CD1c-positive myeloid dendritic cell (primary cell): ENCODE results near the gene CCL26.
A peak's percentile ranks its signal among the peaks of the same experiment; 100 is the strongest.
"Not testable (repeated sequence)": the region's sequence is repeated elsewhere in the genome, so short reads cannot be mapped to it uniquely, and the experiment has no call there.

Experiments
- DNase-seq: peaks from one replicate; pipeline ENCODE4 v3.0.0-alpha.2; 2016; ENCODE audit errors: extremely low spot score

Gene CCL26

DNA sequence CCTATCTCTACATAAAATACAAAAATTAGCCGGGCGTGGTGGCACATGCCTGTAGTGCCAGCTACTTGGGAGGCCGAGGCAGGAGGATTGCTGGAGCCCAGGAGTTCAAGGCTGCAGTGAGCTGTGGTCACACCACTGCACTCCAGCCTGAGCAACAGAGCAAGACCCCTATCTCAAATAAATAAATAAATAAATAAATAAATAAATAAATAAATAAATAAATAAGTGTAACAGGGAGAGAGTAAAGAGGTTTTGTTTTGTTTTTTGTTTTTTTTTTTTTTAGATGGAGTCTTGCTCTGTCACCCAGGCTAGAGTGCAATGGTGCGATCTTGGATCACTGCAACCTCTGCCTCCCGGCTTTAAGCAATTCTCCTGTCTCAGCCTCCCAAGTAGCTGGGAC is 20.6 kb upstream of the CCL26 start:
- not testable (repeated sequence) for DNase-seq

DNA sequence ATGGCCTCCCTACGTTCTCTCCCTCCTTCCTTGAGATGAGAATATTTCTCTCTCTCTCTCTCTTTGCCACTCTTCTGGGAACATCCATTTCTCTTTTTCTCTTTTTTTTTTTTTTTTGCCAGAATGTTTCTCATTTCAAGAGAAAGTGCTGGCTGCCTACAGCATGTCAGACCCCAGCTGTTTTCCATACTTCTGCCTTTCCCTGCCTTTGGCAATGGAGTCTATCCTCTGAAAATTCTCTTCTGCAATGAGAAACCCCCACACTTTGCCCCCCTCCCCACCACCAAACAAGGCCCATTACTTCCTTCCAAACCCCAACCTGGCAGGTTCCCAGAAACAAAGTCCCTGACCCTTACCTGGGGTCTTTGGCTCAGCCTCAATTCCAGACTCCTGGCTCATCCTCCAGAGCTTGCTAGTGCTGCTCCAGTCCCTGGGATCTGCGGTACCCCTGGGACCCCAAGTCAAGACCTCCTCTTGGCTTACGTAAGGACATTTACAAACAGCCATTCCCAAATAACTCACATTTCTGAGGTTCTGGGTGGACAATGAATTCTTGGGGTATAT is 17.4 kb upstream of the CCL26 start:
- DNase-seq = no peak

DNA sequence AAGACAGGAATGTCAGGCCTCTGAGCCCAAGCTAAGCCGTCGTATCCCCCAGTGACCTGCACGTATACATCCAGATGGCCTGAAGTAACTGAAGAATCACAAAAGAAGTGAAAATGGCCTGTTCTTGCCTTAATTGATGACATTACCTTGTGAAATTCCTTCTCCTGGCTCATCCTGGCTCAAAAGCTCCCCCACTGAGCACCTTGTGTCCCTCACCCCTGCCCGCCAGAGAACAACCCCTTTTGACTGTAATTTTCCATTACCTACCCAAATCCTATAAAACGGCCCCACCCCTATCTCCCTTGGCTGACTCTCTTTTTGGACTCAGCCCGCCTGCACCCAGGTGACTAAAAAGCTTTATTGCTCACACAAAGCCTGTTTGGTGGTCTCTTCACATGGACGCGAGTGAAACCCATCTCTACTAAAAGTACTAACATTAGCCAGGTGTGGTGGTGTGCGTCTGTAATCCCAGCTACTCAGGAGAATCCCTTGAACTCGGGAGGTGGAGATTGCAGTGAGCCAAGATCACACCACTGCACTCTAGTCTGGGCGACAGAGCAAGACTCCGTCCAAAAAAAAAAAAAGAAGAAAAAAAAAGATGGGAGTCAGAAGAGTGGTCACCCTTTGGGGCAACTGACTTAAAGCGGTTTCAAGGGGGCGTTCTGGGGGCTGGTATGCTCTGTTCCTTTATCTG is 16.3 kb upstream of the CCL26 start:
- not testable (repeated sequence) for DNase-seq

DNA sequence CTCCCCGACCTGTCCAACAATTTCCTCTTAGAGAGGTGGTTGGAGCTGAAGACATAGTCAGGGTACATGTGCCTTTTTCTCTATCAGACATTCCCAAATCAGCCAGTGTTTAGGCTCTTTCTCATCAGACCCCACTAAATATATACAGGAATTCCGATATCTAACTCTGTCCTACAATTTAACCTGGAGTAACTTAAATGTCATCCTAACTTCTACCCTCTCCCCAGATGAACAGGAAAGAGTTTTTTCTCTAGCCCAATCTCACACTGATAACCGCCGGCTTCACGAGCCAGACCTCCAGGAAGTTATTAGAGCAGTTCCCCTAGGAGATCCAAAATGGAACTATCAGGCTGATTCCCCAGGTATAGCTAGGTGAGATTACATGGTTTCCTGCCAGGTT is 11.0 kb upstream of the CCL26 start:
- DNase-seq = not testable (repeated sequence)

DNA sequence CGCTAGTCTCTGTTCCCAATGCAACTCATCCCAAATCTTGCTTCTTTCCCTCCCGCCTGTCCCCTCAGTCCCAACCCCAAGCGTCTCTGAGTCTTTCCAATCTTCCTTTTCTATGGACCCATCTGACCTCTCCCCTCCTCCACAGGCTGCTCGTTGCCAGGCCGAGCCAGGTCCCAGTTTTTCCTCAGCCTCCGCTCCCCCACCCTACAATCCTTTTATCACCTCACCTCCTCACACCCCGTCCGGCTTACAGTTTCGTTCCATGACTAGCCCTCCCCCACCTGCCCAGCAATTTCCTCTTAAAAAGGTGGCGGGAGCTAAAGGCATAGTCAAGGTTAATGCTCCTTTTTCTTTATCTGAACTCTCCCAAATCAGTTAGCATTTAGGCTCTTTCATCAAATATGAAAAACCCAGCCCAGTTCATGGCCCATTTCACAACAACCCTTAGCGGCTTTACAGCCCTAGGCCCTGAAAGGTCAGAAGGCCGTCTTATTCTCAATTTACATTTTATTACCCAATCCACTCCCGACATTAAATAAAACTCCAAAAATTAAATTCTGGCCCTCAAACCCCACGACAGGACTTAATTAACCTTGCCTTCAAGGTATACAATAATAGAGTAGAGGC is 8.7 kb upstream of the CCL26 start:
- DNase-seq = not testable (repeated sequence)

DNA sequence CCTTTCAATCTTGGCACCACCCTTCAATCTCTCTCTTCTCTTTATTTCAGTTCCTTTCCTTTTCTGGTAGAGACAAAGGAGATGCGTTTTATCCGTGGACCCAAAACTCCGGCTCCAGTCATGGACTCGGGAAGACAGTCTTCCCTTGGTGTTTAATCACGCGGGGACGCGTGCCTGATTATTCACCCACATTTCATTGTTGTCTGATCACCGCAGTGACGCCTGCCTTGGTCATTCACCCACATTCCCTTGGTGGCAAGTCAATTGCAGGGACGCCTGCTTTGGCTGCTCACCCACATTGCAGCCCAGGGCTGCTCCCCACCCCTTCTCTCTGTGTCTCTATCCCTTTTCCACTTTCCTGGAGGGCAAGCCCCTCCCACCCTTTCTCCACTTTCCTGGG is 7.5 kb upstream of the CCL26 start:
- not testable (repeated sequence) for DNase-seq

DNA sequence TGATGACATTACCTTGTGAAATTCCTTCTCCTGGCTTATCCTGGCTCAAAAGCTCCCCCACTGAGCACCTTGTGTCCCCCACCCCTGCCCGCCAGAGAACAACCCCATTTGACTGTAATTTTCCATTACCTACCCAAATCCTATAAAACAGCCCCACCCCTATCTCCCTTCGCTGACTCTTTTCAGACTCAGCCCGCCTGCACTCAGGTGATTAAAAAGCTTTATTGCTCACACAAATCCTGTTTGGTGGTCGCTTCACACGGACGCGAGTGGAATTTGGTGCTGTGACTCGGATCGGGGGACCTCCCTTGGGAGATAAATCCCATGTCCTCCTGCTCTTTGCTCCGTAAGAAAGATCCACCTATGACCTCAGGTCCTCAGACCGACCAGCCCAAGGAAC is 7.0 kb upstream of the CCL26 start:
- DNase-seq = not testable (repeated sequence)

DNA sequence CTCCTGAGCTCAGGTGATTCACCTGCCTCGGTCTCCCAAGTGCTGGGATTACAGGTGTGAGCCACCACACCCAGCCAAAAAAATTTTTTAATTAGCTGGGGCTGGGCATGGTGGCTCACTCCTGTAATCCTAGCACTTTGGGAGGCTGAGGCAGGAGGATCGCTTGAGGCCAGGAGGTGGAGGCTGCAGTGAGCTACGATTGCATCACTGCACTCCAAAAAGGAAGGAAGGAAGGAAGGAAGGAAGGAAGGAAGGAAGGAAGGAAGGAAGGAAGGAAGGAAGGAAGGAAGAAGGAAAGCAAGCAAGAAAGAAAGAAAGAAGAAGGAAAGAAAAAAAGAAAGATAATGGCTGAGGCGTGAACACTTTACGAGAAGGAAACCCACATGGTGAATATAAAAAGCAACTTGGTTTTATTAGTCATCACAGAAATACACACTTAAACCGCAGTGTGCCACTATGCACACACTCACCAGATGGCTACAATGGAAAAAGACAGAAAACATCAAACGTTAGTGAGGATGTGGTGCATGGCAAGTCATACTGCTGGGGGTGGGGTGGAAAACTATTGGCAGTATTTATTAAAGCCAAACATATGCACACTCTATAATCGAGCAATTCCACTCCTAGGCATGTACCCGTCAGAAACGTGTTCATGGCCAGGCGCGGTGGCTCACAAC is 4.4 kb upstream of the CCL26 start:
- DNase-seq = peak; percentile 20

DNA sequence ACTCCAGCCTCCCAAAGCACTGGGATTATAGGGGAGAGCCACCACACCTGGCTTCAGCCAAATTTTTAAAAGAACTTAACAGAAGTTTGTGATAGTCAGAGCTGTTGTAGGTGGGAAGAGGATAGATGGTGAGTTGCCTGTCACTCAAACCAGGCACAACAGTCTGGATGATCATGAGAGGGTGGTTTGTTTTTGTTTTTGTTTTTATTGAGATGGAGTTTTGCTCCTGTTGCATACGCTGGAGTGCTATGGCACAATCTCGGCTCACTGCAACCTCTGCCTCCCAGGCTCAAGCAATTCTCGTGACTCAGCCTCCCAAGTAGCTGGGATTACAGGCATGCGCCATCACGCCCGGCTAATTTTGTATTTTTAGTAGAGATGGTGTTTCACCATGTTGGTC is 1.9 kb upstream of the CCL26 start:
- DNase-seq = not testable (repeated sequence)

DNA sequence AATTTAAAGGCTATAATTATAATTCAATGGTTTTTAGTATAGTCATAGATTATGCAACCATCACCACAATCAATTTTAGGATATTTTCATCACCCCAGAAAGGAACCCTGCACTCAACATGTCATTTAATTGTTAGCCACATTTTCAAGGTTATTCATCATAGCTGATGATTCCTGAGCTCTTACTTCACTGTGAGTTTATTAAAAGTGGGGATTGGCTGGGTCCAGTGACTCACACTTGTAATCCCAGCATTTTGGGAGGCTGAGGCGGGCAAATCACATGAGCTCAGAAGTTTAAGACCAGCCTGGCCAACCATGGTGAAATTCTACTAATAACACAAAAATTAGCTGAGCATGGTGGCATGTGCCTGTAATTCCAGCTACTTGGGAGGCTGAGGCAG is 787 bp downstream of the CCL26 start:
- no peak for DNase-seq

DNA sequence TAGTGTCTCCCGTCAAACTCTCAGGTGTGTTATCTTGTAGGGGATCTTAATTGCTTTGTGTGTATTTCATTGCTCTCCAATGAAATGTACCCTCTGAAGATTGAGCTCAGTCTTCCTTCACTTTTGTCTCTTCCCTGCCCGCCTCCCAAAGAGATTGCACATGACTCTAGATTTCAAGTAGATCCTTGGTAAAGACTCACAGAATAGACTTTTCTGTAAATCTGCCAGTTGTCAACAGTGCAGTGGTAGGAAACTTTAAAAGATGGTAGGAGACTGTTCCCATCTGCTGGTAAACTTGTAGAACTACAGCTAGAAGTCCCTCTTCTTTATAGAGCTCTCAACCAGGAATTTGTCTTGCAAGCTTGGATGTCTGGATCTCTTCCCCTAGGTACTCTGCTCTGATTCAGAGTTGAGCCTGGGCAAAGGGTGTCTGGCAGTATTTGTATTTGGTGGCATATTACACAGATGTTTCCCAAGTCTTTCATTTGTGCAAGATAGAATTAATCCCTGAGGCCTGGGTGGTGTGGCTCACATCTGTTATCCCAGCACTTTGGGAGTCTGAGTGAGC is 9.6 kb downstream of the CCL26 start:
- peak; percentile 63 for DNase-seq

DNA sequence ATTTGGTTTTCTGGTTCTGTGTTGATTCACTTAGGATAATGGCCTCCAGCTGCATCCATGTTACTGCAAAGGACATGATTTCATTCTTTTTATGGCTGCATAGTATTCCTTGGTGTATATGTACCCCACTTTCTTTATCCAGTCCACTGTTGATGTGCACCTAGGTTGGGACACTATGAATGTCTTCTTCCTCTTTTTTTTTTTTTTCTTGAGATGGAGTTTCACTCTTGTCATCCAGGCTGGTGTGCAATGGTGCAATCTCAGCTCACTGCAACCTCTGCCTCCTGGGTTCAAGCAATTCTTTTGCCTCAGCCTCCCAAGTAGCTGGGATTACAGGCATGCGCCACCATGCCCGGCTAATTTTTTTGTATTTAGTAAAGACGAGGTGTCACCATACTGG is 10.2 kb downstream of the CCL26 start:
- DNase-seq = not testable (repeated sequence)

DNA sequence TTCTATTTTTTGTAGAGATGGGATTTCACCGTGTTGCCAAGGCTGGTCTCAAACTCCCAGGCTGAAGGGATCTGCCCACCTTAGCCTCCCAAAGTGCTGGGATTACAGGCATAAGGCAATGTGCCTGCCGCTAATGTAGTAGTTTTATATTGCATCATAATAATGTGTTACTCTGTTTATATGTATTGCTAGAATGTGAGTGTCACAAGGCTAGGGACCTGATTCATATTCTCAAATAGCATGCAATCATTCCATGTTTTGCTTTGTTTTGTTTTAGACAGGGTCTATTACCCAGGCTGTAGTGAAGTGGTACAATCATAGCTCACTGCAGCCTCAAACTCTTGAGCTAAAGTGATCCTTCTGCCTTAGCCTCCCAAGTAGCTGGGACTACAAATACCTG is 13.5 kb downstream of the CCL26 start:
- no peak for DNase-seq

DNA sequence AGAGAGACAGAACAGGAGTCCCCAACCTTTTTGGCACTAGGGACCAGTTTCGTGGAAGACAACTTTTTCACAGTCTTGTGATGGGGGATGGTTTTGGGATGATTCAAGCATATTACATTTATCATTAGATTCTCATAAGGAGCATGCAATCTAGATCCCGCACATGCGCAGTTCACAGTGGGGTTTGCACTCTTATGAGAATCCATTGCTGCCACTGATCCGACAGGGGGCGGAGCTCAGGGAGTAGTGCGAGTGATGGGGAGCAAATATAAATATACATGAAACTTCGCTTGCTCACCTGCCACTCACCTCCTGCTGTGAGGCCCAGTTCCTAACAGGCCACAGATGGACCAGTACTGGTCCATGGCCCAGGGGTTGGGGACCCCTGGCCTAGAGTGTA is 14.2 kb downstream of the CCL26 start:
- no peak for DNase-seq

DNA sequence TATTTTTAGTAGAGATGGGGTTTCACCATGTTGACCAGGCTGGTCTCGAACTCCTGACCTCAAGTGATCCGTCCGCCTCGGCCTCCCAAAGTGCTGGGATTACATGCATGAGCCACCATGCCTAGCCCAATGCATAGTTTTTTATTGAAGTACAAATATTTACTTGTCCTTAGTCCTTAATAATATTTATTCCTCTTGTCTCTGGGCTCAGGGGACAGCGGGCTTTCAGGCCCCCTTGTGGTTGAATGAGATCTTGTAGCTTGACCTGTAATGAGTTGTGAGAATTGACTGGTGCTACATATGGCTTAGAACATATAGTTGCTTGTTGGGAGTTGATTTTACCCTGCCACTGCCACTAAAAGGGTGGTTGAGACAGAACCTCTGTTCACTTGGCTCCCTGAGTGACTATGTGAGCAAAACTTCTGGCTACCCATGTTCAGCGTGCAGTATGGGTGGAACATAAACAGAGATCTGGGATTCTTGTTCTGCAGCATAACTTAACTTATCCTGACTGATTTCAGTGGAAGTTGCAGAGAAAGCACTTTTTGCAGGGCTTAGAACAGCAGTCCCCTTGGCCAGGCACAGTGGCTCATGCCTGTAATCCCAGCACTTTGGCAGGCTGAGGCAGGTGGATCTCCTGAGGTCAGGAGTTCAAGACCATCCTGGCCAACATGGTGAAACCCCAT is 14.9 kb downstream of the CCL26 start:
- DNase-seq = peak; percentile 51

DNA sequence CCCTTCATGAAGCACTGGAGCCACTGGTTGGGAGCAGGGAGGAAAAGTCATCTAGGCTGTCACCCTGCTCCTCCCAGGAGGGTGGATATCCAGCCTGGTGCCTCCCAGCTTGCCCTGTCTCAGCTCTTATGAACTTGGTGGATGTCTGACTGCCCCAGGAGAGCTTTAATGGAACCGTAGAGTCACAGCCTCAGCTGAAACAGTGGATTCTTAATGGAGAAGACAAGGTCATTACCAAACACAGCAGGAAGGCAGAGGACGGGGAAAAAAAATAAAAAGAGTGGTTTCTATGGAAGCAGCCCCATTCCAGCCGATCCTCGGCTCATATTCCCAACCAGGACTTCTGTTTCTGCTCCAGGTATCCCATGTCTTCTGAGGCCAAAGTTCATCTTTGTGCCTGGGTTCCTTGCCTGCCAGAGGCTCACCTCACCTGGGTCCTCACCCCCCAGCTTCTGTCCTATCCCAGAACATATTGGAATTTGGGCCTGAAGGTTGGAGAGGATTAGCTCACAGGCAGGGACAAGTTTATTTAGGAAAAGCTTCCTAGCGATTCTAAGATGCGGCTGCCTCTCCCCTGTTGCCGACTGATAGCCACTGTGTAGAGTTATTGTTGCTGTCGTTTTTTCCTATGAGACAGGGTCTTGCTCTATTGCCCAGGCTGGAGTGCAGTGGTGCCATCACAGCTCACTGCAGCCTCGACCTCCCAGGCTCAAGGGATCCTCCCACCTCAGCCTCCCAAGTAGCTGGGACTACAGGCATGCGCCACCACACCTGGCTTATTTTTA is 15.6 kb downstream of the CCL26 start:
- no peak for DNase-seq

DNA sequence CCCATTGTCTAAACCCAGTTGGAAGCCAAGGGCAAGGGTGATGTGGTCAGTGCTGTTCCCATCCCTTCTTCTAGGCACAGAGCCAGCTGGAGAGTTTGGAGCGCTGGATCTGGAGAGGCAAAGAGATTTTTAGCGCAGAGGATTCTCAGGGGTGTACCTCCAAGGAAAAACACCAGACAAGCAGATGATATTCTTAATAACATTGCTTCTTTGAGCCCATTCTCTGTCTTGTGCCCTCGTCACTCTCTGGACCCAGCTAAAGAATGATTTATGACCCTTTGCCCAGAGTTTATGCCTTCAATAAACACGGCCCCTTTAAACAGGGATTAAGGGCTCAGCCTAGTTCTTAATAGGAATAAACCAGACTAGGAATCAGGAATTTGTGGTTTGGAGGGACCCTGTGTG is 28.6 kb downstream of the CCL26 start:
- DNase-seq = no peak

DNA sequence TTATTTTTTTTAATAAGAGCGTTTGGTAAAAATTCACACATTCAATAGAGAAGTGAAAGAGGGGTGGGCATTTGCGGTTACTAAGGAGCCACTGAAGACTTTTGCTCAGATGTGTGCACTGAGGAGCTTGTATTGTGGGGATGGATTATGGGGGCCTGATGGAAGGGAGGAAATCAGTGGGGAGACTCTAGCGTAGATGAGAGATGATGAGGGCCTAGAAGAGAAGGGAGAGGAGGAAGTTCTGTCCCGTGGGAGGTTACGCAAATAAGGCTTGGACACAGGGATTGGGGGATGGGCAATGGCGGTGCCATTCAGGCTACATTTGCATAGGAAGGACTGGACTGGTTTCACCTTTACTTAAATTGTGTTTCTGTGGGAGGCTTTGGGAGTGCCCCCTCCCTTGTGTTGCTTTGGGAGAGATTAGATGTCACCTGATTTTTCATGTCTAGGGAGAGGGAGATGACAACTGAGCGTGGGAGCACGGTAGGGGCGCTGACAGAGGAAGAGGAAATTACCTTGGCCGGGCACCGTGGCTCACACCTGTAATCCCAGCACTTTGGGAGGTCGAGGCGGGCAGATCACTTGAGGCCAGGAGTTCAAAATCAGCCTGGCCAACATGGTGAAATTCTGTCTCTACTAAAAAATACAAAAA is 31.0 kb downstream of the CCL26 start:
- DNase-seq = peak; percentile 83

DNA sequence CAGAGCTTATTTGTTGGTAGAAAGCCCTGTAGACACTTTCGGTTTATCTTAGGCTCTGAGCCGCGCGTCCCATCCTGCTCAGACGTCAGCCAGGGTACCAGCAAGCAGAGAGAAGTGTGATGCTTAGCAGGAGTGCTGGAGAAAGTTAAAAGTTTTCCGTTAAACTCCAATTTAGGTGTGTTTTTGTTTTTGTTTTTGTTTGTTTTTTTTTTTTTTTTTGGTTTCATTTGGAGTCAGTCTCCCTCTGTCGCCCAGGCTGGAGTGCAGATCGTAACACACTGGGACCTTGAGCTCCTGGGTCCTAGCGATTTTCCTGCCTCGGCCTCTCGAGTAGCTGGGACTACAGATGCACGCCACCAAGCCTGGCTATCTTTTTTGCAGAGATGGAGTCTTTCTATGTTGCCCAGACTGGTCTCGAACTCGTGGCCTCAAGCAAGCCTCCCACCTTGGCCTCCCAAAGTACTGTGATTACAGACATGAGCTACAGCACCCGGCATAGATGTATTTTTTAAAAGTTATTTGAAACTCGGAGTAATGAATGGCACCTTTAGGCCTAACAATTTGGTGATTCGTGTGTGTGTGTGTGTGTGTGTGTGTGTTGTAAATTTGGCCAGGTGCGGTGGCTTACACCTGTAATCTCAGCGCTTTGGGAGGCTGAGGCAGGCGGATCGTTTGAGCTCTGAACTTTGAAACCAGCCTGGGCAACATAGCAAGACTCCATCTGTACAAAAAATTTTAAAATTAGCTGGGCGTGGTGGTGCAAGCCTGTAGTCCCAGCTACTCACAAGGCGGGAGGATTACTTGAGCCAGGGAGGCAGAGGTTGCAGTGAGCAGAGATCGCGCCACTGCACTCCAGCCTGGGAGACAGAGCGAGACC is 32.0 kb downstream of the CCL26 start:
- no peak for DNase-seq
